SKM-1 treated with dmso at 0.1 percent for 144 hours (cell line): Measurements from ENCODE around the gene EEF1G.
"Not testable (repeated sequence)": the region's sequence is repeated elsewhere in the genome, so short reads cannot be mapped to it uniquely, and the experiment has no call there.

ENCODE experiments used
- DNase-seq: peaks from one replicate; lab custom pipeline; 2025; ENCODE audit not compliant: unreplicated experiment; lab: John Stamatoyannopoulos, UW

EEF1G gene

DNA sequence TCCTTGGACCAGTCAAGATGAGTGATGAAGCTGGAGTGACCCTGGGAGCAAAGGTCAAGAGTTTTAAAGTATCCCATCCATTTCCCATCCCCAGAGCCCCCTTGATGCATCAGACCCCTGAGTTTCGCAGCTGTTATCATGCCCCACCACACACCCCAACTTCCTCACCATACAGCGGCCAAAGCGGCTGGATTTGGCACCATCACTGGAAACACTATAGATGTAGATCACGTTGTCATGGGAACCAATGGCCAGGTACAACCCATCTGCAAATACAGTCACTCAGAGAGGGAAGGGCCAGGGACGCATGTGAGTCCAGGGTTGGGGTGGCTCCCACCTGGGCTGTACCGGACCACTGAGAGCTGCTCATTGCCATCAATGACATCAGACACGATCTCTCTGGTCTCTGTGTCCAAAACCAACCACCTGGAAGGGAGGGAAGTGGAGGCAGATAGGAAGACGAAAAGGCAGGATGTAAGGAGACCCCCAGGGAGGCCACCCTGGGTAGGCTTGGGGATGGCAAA, 30.1 kb upstream of the EEF1G start:
- no peak for DNase-seq

DNA sequence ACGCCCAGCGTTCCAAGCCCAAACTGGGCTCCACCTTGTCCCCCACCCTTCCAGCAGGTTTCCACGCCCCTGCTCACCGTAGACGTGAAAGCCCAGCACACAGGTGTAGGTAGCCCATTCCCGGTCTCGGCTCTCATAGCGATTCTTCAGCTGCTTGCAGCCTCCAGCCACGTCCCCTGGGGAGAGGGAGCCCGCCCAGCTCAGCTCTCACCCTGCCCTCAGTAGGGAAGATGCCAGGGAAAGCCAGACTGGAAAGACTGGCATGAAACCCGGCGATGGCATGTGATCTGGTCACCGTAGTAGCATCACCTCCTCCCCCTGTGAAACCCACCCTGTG, 29.3 kb upstream of the EEF1G start:
- DNase-seq: no peak

DNA sequence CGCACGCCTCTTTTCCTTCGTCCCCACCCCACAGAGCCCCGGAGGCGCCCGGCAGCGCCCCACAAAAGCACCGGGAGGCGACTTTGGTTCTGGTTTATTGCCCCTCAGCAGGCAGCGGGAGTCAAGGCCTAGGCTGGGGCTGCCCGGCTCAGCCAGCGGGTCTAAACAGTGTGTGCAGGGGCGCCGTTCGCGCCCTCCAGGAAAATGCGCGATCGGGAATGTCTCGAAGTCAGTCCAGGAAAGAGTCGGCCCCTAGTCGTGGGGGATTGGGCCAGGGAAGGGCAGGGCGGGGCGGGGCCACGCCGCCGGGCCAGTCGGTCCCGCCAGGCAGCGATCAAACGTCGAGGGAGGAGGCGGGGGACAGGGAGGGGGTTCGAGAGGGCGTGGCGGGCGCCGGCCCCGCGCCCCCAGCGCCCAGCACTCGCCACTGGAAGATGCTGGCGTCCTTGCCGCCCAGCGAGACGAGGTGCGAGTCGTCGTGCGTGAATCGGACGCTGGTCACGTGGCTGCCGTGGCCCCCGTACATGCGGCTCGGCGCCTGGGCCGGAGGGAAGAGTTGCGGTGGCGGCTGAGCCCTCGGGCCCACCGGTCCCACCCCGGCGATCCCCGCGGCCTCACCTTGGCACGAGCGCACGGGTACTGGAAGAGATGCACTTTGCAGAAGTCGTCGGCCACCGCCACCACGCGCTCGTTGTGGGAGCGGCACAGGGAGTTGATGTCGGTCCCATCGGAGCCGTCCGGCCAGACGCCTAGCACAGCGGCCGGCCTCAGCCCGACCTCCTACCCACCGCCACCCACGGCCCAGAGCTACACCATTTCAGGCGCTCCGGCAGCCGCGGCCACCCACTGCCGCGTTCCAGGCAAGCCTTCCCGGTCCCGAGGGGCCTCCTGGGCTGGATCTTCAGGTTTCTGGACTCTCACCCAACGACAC, 28.7 kb upstream of the EEF1G start:
- DNase-seq: no peak

DNA sequence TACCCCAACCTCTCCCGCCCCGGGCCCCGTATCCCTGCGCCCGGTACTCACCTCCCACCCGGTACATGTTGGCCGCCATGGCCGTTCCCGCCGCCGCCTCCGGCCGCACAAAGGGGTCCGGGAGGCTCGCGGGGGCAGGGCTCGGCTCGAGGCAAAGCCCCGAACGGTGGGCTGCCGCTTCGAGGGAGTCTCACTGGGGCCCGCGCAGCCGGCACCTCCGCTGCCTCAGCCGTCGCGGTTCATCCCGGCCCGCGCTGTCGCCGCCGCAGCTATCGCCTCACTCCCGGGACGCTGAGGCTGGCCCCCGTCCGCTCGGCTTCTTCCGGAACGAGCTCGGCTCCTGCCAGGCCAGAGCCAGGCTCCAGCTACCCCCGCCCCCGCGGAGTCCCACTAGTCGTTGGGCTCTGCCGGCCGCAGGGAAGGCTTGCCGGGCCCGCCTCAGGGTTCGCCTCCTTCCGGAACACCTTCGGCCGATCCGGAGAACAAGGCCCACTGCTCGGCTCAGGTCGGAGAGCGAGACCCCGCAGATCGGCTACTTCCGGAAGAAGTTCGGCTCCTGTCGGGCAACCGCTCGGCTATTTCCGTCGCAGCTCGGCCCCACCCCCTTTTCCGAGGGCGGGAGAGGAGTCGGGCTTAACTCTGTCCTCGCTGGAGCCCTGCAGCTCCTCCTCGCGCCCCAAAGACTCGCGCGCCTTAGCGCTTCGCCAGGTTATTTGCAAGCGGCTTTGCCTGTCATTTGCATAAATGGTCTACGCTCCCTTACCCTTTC, 27.9 kb upstream of the EEF1G start, which contains the start of gene MTA2:
MTA2 (minus strand) TSS at position 494 of the 769 bp plus-strand sequence; CDS start at position 79, 415 bp downstream.
- peak; percentile 98 for DNase-seq

DNA sequence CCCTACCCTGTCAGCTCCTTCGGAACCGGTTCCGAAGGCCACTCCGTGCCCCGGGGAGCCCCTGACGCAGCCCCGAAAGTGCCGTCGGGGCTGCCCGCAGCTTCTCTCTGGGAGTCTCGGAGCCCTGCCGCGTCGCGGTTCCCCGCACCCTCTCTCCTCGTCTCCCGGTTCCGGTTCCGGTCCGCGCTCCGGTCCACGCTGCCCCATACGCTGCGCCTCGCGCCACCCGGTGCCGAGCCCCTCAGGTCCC, 27.4 kb upstream of the EEF1G start:
- DNase-seq: no peak

DNA sequence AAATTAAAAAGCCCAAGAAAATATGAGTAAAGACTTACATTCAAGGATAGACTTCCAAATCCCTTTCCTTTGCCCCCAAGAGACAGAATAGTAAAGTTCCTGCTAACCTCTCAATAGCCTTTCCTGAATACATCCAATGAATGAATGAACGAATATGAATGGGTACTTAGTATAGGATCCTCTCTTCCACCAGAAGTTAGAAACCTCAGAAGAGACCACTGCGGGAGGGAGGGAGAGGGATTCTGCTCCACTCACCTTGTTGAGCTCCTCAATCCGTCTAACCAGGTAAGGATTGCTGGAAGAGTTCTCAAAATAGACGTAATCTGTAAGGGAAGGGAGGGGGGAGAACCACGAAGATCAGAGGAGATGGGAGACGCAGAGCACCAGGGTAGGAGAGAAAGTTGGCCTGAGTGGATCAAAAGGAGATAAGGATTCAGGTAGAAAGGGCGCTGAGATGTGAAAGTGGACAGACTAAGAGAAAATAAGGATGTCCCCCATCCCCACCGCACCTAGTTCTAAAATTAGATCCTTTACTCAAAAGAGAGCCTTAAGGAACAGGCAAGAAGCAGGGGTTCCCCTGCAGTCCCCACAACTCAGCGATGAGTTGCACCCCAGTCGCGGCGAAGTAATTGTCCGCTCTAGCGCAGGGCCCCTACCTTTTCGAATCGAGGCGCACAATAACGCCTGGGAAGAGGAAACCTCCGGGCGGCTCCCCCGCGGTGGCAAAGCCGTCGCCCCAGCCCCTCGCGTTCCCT, 26.9 kb upstream of the EEF1G start:
- peak; percentile 9 for DNase-seq

DNA sequence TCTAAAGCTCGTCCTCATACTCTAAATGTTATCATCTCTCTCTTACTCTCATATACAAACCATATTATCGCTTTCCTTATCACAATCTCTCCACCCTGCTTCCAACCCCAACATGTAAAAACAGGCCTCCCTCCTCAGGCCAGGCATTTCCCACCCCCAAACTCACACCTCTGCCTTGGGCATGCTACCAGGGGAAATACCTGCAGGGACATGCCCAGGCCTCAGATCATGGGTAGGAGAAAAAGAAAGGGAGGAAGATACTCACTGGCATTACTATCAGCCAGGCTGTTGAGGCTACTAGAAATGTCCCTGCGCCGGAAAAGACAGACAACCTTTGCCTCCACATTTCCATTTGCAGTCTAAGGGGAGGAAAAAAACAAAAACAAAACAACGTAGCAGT, 26.2 kb upstream of the EEF1G start:
- no peak for DNase-seq

DNA sequence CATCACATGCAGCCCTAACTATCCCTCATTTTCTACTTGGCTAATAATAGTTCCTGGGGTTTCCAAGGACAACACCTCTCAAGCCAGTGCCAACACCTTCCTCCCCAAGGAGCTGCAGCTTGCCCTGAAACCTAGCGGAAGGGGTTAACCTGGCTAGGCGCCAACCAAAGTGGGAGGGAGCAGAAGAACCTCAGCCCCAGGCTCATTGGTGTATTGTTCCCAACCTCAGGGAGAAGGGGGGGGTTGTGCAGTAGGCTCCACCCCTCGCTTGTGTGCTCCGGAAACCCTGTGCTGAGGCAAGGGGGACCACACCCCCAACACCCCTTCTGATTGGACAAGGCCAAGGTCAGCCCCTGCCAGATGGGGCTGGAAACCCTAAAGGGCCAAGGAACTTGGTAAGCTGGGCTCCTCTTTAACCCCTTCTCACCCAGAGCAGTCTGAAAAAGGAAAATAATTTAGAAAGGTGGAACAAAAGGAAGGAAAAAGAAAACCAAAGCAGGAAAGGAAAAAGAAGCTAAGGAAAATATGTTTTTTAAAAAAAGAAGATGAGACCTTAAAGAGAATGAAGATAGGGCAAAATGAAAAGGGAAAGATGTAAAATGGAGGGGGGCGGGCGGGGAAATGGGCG, 25.5 kb upstream of the EEF1G start:
- DNase-seq: peak; percentile 98

DNA sequence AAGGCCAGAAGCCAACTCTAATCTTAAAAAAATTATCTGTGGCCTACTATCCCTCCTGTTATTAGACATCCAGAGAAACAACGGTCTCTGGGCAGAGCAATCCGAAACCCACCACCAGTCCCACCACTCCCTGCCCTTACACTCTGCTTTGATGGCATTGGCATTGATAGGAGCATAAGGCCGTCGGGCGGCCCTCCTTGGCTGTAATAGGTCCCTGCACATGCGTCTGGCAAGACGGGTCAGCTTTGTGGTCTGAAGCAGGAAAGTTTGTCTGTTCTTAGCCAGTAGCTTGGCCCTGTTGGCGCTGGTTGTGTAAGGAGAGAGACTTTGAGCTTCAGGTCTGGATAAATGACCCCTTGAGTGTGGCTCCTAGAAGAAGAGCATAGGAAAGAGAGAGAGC, 21.4 kb upstream of the EEF1G start:
- DNase-seq: no peak

DNA sequence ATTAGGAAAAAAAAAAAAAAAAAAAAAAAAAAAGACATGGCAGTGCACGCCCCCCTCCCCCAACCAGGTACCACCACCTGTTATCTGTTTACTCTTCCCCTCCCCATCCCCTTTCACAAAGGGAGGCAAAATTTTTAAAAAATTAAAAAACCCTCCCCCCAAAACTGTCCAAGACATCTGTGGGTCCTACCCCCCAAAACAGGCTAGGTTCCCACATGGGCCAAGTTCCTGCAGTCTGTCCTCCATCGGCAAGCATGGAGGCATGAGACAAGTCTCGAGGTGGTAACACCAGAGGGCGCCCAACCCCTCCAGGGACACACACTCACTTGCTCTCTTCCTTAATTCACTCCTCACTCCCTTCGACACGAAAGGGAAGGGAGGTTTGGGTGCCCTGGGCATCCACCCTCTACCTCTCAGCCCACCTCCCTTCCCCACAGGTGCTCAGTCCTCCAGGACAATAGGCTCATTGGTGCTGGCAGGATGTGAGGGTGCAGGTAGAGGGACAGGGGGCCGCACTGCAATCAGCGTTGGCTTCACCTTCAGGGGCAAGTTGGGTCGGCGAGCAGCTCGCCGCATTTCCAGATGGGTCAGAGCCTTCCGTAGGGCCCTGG, 19.8 kb upstream of the EEF1G start:
- peak; percentile 77 for DNase-seq

DNA sequence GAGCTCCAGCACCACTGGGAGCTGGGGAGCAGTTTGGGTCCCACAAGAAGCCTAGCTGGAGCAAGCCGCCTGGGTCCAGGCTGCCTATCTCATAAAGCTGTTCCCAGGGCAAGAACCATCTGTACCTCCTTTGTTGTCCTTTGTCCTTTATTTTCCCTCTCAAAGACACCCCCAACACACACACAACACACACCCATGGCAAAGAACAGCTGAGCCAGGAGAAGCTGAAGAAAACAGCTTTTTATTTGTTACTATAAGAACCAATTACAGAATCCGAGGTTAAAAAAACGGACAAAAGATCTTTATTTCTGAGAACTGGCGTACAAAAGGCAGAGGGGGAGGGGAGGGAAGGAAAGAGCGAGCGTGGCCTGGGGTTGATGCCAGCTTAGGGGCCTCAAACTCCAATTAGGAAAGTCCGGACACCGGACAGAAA, 19.3 kb upstream of the EEF1G start:
- DNase-seq: no peak

DNA sequence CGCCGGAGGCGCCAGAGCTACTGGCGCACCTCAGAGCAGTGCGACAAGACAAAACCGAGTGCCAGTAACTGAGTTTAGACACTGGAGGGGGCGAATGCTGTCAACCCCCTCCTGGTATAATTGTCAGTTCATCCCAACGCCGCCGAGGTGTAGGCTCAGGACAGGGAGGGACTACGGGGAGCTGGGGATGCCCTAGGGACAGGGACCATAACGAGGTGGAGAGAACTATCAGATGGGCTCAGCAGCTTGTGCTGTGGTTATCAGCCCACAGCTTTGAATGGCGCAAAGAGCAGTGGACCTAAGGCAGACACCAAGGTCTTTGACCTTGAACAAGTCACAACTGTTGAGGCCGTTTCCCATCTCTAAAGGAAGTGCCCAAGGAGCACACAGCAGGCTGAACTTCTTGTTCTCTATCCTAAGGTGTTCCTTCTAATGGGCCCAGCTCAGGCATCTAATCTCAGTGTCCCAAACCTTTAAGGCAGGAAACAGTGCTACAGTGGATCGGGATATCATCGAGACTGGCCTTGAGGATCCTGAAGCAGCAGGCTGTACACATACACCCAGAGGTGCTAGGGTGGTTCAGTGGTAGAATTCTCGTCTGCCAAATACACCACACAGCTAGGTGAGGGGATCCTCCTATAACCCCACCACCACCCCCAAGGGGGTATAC, 18.6 kb upstream of the EEF1G start:
- peak; percentile 41 for DNase-seq

DNA sequence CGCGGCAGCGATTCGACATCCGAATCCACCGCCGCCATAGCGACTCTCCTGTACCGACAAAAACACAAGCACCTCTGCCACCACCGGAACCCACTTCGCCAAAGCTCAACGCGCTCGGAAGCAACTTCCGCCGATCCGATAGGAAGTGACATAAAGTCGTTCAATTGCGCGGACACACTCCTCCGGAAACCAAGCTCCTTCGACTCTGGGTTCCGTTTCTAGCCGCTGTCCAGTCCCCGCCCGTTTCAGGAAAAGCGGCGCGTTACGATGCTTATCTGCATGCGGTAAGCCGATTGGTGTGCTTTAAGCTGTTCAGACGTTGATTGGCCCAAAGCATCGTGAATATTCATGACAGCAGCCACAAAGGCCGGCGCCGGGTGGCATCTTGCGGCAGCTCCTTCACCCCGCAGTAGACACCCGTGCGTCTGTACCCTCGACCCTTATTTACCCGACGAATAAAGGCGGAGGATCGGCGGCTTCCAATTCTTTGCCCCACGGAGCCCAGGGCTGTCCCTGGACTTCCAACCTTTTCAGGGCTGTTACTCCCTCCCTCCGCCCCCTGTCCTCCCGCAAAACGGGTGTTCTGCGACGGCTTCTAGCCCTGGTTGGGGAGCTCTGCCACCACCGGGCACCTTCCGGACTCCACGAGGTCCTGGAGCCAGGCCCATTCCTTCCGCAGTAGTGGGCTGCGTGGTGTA, 17.9 kb upstream of the EEF1G start, which contains the start of gene TUT1:
TUT1 (minus strand) TSS at position 76 of the 698 bp plus-strand sequence; CDS start at position 38, 38 bp downstream.
- peak; percentile 98 for DNase-seq

DNA sequence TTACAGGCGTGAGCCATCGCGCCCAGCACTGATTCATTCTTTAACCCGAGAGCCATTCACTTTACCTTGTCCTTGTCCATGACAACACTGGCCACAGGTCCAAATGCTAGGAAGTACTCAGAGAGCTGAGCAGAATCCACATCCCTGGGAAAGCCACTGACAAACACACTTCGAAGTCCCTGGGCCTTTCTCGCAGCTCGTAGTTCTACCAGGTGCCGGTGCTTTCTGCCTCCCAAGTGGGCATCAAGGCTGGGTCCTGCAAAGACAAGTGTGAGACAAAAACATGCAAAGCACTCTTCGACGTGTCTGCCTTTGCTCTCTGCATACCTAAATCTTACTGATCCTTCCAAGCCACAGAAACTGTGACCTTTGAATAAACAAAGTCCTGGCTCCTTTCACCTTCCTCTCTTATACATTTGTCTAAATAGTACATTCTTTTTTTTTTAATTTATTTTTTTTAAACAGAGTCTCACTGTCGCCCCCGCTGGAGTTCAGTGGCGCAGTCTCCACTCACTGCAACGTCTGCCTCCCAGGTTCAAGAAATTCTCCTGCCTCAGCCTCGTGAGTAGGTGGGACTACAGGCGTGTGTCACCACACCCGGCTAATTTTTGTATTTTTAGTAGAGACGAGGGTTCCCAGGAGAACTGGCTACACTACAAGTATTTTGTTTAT, 15.4 kb upstream of the EEF1G start:
- no peak for DNase-seq

DNA sequence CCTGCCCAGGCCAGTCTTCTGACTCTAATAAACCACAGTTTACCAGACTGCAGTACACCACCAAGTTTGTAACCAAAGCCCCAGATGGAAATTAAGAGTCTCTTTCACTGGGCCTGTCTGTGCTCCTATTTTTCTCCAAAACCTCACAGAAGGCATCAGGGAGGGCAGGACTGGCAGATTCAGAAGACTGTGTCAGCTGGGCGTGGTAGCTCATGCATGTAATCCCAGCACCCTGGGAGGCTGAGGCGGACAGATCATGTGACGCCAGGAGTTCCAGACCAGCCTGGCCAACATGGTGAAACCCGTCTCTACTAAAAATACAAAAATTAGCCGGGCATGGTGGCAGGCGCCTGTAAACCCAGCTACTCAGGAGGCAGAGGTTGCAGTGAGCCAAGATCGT, 11.7 kb upstream of the EEF1G start:
- DNase-seq: not testable (repeated sequence)

DNA sequence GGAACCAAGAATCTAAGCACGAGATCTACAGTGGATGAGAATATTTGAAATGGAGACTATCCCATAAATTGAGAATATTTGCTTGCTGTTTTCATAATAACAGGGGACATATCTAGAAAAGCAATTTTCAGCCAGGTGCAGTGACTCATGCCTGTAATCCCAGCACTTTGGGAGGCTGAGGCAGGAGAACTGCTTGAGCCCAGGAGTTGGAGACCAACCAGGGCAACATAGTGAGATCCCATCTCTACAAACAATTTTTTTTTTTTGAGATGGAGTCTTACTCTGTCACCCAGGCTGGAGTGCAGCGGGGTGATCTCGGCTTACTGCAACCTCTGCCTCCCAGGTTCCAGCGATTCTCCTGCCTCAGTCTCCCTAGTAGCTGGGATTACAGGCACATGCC, 8.0 kb upstream of the EEF1G start:
- DNase-seq: not testable (repeated sequence)

DNA sequence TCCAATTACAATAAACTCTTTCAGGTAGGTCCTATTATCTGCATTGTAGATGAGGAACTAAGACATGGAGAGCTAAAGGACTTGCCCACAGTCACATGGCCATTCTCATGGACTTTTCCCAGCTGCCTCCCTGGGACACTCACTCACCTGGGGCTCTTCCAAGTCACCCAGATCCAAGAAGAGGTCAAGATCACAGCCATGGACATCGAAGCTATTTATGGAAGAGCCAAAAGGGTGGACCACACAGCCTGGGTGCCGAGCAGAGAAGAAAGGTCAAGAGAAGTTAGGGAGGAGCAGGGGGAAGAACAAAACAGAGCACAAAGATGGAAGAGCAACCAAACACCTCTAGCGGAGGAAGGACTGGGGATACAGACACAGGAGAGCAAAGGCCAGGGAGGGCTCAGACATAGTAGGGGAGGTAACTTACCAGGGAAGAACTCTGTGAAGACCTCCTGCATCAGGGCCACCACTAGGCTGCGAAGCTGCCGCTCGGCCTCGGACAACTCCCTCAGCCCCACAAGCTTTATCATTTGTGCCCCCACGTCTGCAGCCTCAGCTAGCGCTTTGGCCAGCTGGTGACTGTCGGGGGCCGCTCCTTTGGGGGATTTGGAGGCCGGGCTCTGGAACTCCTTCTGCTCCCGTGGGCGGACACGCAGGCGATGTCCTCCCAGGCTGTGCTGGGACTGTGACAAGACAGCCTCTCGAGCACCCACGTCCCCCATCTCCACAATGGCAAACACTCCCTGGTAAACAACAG, 7.4 kb upstream of the EEF1G start:
- no peak for DNase-seq

DNA sequence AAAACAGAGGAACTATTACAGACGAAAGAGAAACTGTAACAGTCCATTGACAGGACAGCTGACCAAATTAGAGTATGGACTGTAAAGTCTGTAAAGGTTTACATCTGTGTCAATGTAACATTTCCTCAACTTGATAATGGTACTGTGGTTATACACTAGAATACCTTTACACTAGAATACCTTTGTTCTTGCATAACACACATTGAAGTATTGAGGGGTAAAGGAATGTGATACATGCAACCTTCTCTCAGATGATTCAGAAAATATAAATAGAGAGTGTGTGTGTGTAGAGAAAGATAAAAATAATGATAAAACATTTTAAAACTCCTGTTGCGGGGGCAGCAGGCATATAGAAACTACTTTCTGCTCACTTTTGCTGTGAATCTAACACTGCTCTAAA, 5.6 kb upstream of the EEF1G start:
- no peak for DNase-seq
